Osteoblast (primary cell): ENCODE measurements around the gene CD274. TPM values are rescaled to one million over a fixed set of nuclear protein-coding genes. Genes with fewer than 3 reads are reported as not detected.

Experiments used
- DNase-seq: peaks from one replicate; pipeline ENCODE4 v3.0.0; 2011; ENCODE audit warnings: low spot score, mixed read lengths; ENCODE audit not compliant: insufficient read length; ENCODE audit errors: missing footprints
- H2AFZ ChIP-seq: 2 replicates; pipeline ENCODE4 v1.6.0; 2011; ENCODE audit warnings: mild to moderate bottlenecking, low read length
- H3K27ac ChIP-seq: 2 replicates; pipeline ENCODE4 v1.5.1; 2011; ENCODE audit warnings: mild to moderate bottlenecking, low read depth, low read length, moderate library complexity
- H3K27me3 ChIP-seq: 2 replicates; pipeline ENCODE4 v1.6.0; 2012; ENCODE audit warnings: mild to moderate bottlenecking, control low read depth, inconsistent platforms, low read length, moderate library complexity; ENCODE audit not compliant: insufficient read depth
- H3K36me3 ChIP-seq: 2 replicates; pipeline ENCODE4 v1.5.1; 2011; ENCODE audit warnings: mild to moderate bottlenecking, low read length, control low read depth, moderate library complexity; ENCODE audit not compliant: insufficient read depth
- H3K4me1 ChIP-seq: 2 replicates; pipeline ENCODE4 v1.5.1; 2011; ENCODE audit warnings: mild to moderate bottlenecking, low read length, control low read depth, moderate library complexity; ENCODE audit not compliant: insufficient read depth
- H3K4me2 ChIP-seq: 2 replicates; pipeline ENCODE4 v1.6.0; 2011; ENCODE audit warnings: mild to moderate bottlenecking, low read length; ENCODE audit not compliant: insufficient read depth
- H3K4me3 ChIP-seq: fragments of 200-600 bp; sonication (generic); 3 replicates; pipeline ENCODE4 v1.5.1; 2012; ENCODE audit warnings: mild to moderate bottlenecking, low read length, inconsistent platforms; ENCODE audit not compliant: insufficient read depth
- H3K79me2 ChIP-seq: 2 replicates; pipeline ENCODE4 v1.6.0; 2012; ENCODE audit warnings: mild to moderate bottlenecking, low read length, control low read depth, inconsistent platforms; ENCODE audit not compliant: insufficient read depth
- H3K9me3 ChIP-seq: 2 replicates; pipeline ENCODE4 v1.5.1; 2011; ENCODE audit warnings: low read depth, low read length, control low read depth
- H4K20me1 ChIP-seq: 2 replicates; pipeline ENCODE4 v1.6.0; 2012; ENCODE audit warnings: mild to moderate bottlenecking, low read length, control low read depth; ENCODE audit not compliant: insufficient read depth
- CTCF ChIP-seq: IDR thresholded peaks from 2 replicates; pipeline ENCODE4 v1.5.1; 2011; ENCODE audit warnings: mild to moderate bottlenecking, low read depth, low read length, moderate library complexity; ENCODE audit errors: extremely low read depth
- total RNA-seq: library from RNA; depleted of rRNA; stranded (reverse); fragments of >200 nt; gene quantifications from 2 replicates; pipeline ENCODE4 v1.2.3, GENCODE V29; 2012

The CD274 gene
- total RNA-seq, 1 donor = 0.72 TPM

DNA sequence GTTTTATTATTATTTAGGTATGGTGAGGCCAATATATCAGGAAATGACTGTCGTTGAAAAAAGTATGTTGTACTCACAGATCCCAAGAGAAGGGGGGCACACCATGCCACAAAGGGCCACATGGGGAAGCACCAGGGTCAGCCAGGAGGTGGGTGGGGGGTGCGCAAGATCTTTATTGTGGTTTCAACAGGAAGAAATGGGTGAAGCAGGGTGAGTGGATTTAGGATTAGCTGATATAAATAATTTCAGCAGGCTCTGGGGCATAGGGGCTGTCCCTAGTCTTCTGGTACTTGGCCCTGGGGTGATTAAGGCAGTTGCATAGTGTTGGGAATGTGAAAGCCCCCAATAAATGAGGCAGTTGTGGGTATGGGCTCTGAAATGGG is 68.6 kb downstream of the CD274 start:
- DNase-seq = no peak
- Histone ChIP-seq H3K4me2 (no peak overlapping the region), H3K27me3 (no peaks in the 10 kb centered on the region), H2AFZ (no peak overlapping the region), H3K27ac (no peak overlapping the region), H3K4me3 (no peak overlapping the region), H3K4me1 (peaks cover 16% of the 10 kb centered on the region), H3K9me3 (no peaks in the 10 kb centered on the region), H3K36me3 (peaks cover 7% of the 10 kb centered on the region), H4K20me1 (no peaks in the 10 kb centered on the region), H3K79me2 (peaks cover 68% of the 10 kb centered on the region)
- TF ChIP-seq CTCF = no peak

Other genes starting within 250 kb of the CD274 start
- gene INSL4, start 219.1 kb upstream of the CD274 start, total RNA-seq = not detected in 2 replicates
- not detected in 2 replicates for gene RLN2, start 145.8 kb upstream of the CD274 start, total RNA-seq
- not detected in 2 replicates for gene RLN1, start 110.7 kb upstream of the CD274 start, total RNA-seq
- 15.6 and 18.3 TPM in 2 replicates for gene PLGRKT, start 12.6 kb upstream of the CD274 start, total RNA-seq
- 4.7 and 5.3 TPM in 2 replicates for gene PDCD1LG2, start 60.0 kb downstream of the CD274 start, total RNA-seq
- gene RIC1, start 178.6 kb downstream of the CD274 start, total RNA-seq = 45.7 and 51.4 TPM in 2 replicates